ENCODE data around the gene ZNF581.

The ZNF581 gene

GRCh38 chr19:55642153-55643002 lies 1.1 kb upstream of the ZNF581 start:
- H3K27me3 ChIP-seq (ENCODE audit: insufficient read depth, poor library complexity, severe bottlenecking) = no peaks in the 10 kb centered on the region

DNA sequence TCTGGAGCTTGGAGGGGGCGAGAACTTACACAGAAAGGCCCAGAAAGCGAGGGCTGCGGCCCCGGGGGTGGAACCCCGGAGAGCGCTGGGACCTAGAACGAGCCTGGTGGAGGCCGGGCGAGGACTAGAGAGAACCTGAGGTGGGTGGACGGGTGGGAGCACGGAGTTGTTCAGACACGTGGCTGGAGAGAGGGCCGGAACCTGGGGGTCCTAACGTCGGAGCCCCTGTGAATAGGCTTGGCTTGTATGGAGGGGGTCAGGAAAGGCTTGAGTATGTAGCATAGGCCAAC lies 383 bp downstream of the ZNF581 start:
- DNase-seq (ENCODE audit: low read depth in 1 of 2, low spot score in 1 of 2) = no peak
- H3K4me3 ChIP-seq (replicated peaks; ENCODE audit: insufficient read depth, low read length) = peak overlapping the region; percentile 91
- no peaks in the 10 kb centered on the region for H3K27me3 ChIP-seq (ENCODE audit: insufficient read depth, poor library complexity, severe bottlenecking)
- peak overlapping the region; percentile 79 for H3K27ac ChIP-seq (replicated peaks)
- TF ChIP-seq, protein P1, sequence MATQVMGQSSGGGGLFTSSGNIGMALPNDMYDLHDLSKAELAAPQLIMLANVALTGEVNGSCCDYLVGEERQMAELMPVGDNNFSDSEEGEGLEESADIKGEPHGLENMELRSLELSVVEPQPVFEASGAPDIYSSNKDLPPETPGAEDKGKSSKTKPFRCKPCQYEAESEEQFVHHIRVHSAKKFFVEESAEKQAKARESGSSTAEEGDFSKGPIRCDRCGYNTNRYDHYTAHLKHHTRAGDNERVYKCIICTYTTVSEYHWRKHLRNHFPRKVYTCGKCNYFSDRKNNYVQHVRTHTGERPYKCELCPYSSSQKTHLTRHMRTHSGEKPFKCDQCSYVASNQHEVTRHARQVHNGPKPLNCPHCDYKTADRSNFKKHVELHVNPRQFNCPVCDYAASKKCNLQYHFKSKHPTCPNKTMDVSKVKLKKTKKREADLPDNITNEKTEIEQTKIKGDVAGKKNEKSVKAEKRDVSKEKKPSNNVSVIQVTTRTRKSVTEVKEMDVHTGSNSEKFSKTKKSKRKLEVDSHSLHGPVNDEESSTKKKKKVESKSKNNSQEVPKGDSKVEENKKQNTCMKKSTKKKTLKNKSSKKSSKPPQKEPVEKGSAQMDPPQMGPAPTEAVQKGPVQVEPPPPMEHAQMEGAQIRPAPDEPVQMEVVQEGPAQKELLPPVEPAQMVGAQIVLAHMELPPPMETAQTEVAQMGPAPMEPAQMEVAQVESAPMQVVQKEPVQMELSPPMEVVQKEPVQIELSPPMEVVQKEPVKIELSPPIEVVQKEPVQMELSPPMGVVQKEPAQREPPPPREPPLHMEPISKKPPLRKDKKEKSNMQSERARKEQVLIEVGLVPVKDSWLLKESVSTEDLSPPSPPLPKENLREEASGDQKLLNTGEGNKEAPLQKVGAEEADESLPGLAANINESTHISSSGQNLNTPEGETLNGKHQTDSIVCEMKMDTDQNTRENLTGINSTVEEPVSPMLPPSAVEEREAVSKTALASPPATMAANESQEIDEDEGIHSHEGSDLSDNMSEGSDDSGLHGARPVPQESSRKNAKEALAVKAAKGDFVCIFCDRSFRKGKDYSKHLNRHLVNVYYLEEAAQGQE (IDR thresholded peaks at IDR 0.05; ENCODE audit: insufficient replicate concordance, low read depth) = no peak
- TF ChIP-seq POLR2AphosphoS5 (IDR thresholded peaks at IDR 0.05; ENCODE audit: low read depth) = no peak
- TF ChIP-seq, protein P2, sequence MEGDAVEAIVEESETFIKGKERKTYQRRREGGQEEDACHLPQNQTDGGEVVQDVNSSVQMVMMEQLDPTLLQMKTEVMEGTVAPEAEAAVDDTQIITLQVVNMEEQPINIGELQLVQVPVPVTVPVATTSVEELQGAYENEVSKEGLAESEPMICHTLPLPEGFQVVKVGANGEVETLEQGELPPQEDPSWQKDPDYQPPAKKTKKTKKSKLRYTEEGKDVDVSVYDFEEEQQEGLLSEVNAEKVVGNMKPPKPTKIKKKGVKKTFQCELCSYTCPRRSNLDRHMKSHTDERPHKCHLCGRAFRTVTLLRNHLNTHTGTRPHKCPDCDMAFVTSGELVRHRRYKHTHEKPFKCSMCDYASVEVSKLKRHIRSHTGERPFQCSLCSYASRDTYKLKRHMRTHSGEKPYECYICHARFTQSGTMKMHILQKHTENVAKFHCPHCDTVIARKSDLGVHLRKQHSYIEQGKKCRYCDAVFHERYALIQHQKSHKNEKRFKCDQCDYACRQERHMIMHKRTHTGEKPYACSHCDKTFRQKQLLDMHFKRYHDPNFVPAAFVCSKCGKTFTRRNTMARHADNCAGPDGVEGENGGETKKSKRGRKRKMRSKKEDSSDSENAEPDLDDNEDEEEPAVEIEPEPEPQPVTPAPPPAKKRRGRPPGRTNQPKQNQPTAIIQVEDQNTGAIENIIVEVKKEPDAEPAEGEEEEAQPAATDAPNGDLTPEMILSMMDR (IDR thresholded peaks at IDR 0.05; ENCODE audit: insufficient read depth, low read length) = no peak
- no peak for TF ChIP-seq SPI1 (IDR thresholded peaks at IDR 0.05; ENCODE audit: borderline replicate concordance, low read depth)
- TF ChIP-seq GABPA (IDR thresholded peaks at IDR 0.05; ENCODE audit: low read depth) = no peak

More at GRCh38 chr19:55642153-55643002, 1.1 kb upstream of the ZNF581 start:
- no peak overlapping the region for H3K27ac ChIP-seq (replicated peaks)
- DNase-seq (ENCODE audit: low read depth in 1 of 2, low spot score in 1 of 2) = no peak
- peak overlapping the region; percentile 91 for H3K4me3 ChIP-seq (replicated peaks; ENCODE audit: insufficient read depth, low read length)
- TF ChIP-seq GABPA (IDR thresholded peaks at IDR 0.05; ENCODE audit: low read depth) = no peak
- TF ChIP-seq, protein P2 (IDR thresholded peaks at IDR 0.05; ENCODE audit: insufficient read depth, low read length) = no peak
- TF ChIP-seq POLR2AphosphoS5 (IDR thresholded peaks at IDR 0.05; ENCODE audit: low read depth) = no peak; the same call in 1 of the 2 replicates
- TF ChIP-seq, protein P1 (IDR thresholded peaks at IDR 0.05; ENCODE audit: insufficient replicate concordance, low read depth) = no peak
- no peak for TF ChIP-seq SPI1 (IDR thresholded peaks at IDR 0.05; ENCODE audit: borderline replicate concordance, low read depth)

GRCh38 chr19:55644191-55644833 lies 863 bp downstream of the ZNF581 start:
- H3K27ac ChIP-seq (replicated peaks) = peak overlapping the region; percentile 79
- DNase-seq (ENCODE audit: low read depth in 1 of 2, low spot score in 1 of 2) = no peak
- H3K27me3 ChIP-seq (ENCODE audit: insufficient read depth, poor library complexity, severe bottlenecking) = no peaks in the 10 kb centered on the region
- no peak for TF ChIP-seq GABPA (IDR thresholded peaks at IDR 0.05; ENCODE audit: low read depth)
- TF ChIP-seq SPI1 (IDR thresholded peaks at IDR 0.05; ENCODE audit: borderline replicate concordance, low read depth) = no peak
- no peak for TF ChIP-seq POLR2AphosphoS5 (IDR thresholded peaks at IDR 0.05; ENCODE audit: low read depth)
- TF ChIP-seq, protein P1 (IDR thresholded peaks at IDR 0.05; ENCODE audit: insufficient replicate concordance, low read depth) = no peak
- TF ChIP-seq, protein P2 (IDR thresholded peaks at IDR 0.05; ENCODE audit: insufficient read depth, low read length) = no peak
- peak overlapping the region; percentile 91 for H3K4me3 ChIP-seq (replicated peaks; ENCODE audit: insufficient read depth, low read length)
